Tibial nerve (tissue), 4 donors: Measurements from ENCODE around the gene FARSB.

Experiments
- EP300 ChIP-seq, 2 donors: sonication (generic); formaldehyde crosslinking; IDR thresholded peaks; one replicate each; pipeline ENCODE4 v1.6.1; 2017; ENCODE audit warnings: antibody characterized with exemption in 2 of 2, mild to moderate bottlenecking in 1 of 2
- POLR2A ChIP-seq, 2 donors: fragments of 450-650 bp; IDR thresholded peaks; one replicate each; pipeline ENCODE4 v1.6.1; 2017; ENCODE audit warnings: antibody characterized with exemption in 2 of 2, mild to moderate bottlenecking in 2 of 2, moderate library complexity in 2 of 2
- TF ChIP-seq, protein P1 (sequence below), 5 experiments: fragments of 200-600 bp in 3 of 5; fragments of 450-650 bp in 2 of 5; sonication (generic) in 3 of 5; IDR thresholded peaks; one replicate each; pipeline ENCODE4 v1.5.1; 2016 to 2019; ENCODE audit warnings: antibody characterized with exemption in 5 of 5, mild to moderate bottlenecking in 3 of 5, moderate library complexity in 2 of 5

DNA sequence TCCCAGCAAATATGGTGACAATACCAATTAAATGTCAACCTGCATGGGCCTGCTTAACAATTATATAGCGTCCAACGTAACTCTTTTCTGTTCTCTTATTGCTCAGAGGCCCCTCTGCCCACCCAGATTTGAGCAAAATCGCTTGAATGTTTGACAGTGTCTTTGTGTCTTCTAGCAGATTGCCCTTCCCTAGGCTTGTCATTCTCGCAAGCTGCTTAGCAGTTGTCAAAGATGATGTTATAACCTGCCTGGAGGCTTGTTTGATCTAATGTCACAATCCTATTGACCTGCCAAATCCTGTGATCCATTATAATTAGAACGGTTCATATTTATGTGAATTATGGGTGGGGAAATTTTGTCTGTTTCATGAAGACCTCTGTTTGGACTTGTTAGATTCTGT lies 108.8 kb downstream of the FARSB start:
- no peak for TF ChIP-seq POLR2A (IDR thresholded peaks at IDR 0.05)
- TF ChIP-seq, protein P1, sequence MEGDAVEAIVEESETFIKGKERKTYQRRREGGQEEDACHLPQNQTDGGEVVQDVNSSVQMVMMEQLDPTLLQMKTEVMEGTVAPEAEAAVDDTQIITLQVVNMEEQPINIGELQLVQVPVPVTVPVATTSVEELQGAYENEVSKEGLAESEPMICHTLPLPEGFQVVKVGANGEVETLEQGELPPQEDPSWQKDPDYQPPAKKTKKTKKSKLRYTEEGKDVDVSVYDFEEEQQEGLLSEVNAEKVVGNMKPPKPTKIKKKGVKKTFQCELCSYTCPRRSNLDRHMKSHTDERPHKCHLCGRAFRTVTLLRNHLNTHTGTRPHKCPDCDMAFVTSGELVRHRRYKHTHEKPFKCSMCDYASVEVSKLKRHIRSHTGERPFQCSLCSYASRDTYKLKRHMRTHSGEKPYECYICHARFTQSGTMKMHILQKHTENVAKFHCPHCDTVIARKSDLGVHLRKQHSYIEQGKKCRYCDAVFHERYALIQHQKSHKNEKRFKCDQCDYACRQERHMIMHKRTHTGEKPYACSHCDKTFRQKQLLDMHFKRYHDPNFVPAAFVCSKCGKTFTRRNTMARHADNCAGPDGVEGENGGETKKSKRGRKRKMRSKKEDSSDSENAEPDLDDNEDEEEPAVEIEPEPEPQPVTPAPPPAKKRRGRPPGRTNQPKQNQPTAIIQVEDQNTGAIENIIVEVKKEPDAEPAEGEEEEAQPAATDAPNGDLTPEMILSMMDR (IDR thresholded peaks at IDR 0.05) = no peak
- no peak for TF ChIP-seq EP300 (IDR thresholded peaks at IDR 0.05)
